K562 (cell line): ENCODE data around the gene RPL9. TPM values are rescaled to one million over a fixed set of nuclear protein-coding genes. Genes with fewer than 3 reads are reported as not detected.

Experiments
- DNMT1 ChIP-seq: fragments of 450-650 bp; IDR thresholded peaks from 2 replicates; pipeline ENCODE4 v1.6.1; 2016; ENCODE audit warnings: antibody characterized with exemption, mild to moderate bottlenecking
- E2F1 ChIP-seq: sonication (generic); formaldehyde crosslinking; IDR thresholded peaks from 2 replicates; pipeline ENCODE4 v1.8.1; 2023; ENCODE audit warnings: mild to moderate bottlenecking, missing genetic modification reagents, moderate library complexity
- EWSR1 ChIP-seq: fragments of 450-650 bp; IDR thresholded peaks from 2 replicates; pipeline ENCODE4 v1.6.1; 2018; ENCODE audit warnings: borderline replicate concordance, mild to moderate bottlenecking, low read depth, moderate library complexity; ENCODE audit not compliant: partially characterized antibody
- IRF2 ChIP-seq: sonication (generic); formaldehyde crosslinking; IDR thresholded peaks from 2 replicates; pipeline ENCODE4 v1.8.1; 2022; ENCODE audit warnings: mild to moderate bottlenecking, missing genetic modification reagents
- KDM5B ChIP-seq: fragments of 200-600 bp; sonication (generic); IDR thresholded peaks from 2 replicates; pipeline ENCODE4 v1.6.1; 2012; ENCODE audit warnings: low read depth, mild to moderate bottlenecking, moderate library complexity, low read length, control low read depth, inconsistent platforms; ENCODE audit not compliant: insufficient replicate concordance
- KLF6 ChIP-seq: fragments of 250-450 bp; sonication (Bioruptor Pico); IDR thresholded peaks from 2 replicates; pipeline ENCODE4 v1.4.0; 2020; ENCODE audit warnings: mild to moderate bottlenecking, moderate library complexity, borderline replicate concordance
- MCM7 ChIP-seq, 2 experiments: fragments of 450-650 bp; IDR thresholded peaks; 2 replicates each; pipeline ENCODE4 v1.6.1; 2016 to 2018
- MTA2 ChIP-seq: fragments of 450-650 bp; IDR thresholded peaks from 2 replicates; pipeline ENCODE4 v1.6.1; 2016; ENCODE audit warnings: low read depth
- NR2F6 ChIP-seq: fragments of 450-650 bp; formaldehyde crosslinking; IDR thresholded peaks from 2 replicates; pipeline ENCODE4 v1.4.0; 2020; ENCODE audit warnings: mild to moderate bottlenecking
- OTX1 ChIP-seq: fragments of 450-650 bp; formaldehyde crosslinking; IDR thresholded peaks from 2 replicates; pipeline ENCODE4 v1.4.0; 2022; ENCODE audit warnings: mild to moderate bottlenecking
- POU5F1 ChIP-seq: fragments of 150-350 bp; IDR thresholded peaks from 2 replicates; pipeline ENCODE4 v1.6.1; 2014; ENCODE audit warnings: borderline replicate concordance, low read length, low read depth, mild to moderate bottlenecking; ENCODE audit not compliant: partially characterized antibody
- SUPT5H ChIP-seq: fragments of 450-650 bp; IDR thresholded peaks from 2 replicates; pipeline ENCODE4 v1.6.1; 2016
- ZKSCAN3 ChIP-seq: fragments of 250-450 bp; sonication (Bioruptor Pico); IDR thresholded peaks from 2 replicates; pipeline ENCODE4 v1.4.0; 2020
- ZNF232 ChIP-seq: sonication (generic); formaldehyde crosslinking; IDR thresholded peaks from 2 replicates; pipeline ENCODE4 v1.8.0; 2022; ENCODE audit warnings: mild to moderate bottlenecking, missing genetic modification reagents
- ZNF3 ChIP-seq: fragments of 250-450 bp; sonication (Bioruptor Pico); IDR thresholded peaks from 2 replicates; pipeline ENCODE4 v1.5.0; 2021; ENCODE audit warnings: mild to moderate bottlenecking, moderate library complexity
- ZNF408 ChIP-seq: fragments of 250-450 bp; sonication (Bioruptor Pico); IDR thresholded peaks from 2 replicates; pipeline ENCODE4 v1.4.0; 2020; ENCODE audit warnings: low read depth, mild to moderate bottlenecking, moderate library complexity
- ZNF507 ChIP-seq: conservative IDR thresholded peaks from 2 replicates; pipeline ENCODE4 v1.6.1; 2017; ENCODE audit warnings: missing genetic modification characterization, missing compliant biosample characterization
- ZNF583 ChIP-seq: fragments of 250-450 bp; sonication (Bioruptor Pico); IDR thresholded peaks from 2 replicates; pipeline ENCODE4 v1.4.0; 2020
- ZNF584 ChIP-seq: fragments of 200-800 bp; sonication (Bioruptor generic); IDR thresholded peaks from 2 replicates; pipeline ENCODE4 v1.6.1; 2016; ENCODE audit warnings: low read depth, mild to moderate bottlenecking, missing genetic modification characterization, missing compliant biosample characterization
- polyA plus RNA-seq, 8 experiments: library from polyadenylated mRNA; depleted of rRNA in 4 of 8; stranded (reverse) in 5 of 8; unstranded in 3 of 8; fragments of >200 nt; fragmentation: Nextera tagmentation in 2 of 8; fragmentation: Illumina TruSeq in 1 of 8; extraction: Ambion mirVana in 2 of 8; extraction: Trizol in 1 of 8; gene quantifications; 2 replicates each; pipeline versions ENCODE4 v1.2.1 to v1.2.3, GENCODE V29; 2011 to 2014; ENCODE audit warnings: inconsistent platforms in 1 of 8, missing spikeins in 1 of 8
- total RNA-seq, 7 experiments: library from RNA; depleted of rRNA in 6 of 7; stranded (reverse); fragments of >200 nt in 6 of 7; fragmentation: Illumina TruSeq in 2 of 7; extraction: Trizol in 2 of 7; gene quantifications; 2 replicates each; pipeline versions ENCODE4 v1.2.1 to v1.2.3, GENCODE V29; 2011 to 2021; ENCODE audit warnings: low replicate concordance in 1 of 7
- TF ChIP-seq, protein P1 (sequence below): fragments of 250-450 bp; sonication (Bioruptor Pico); IDR thresholded peaks from 2 replicates; pipeline ENCODE4 v1.5.0; 2021; ENCODE audit warnings: mild to moderate bottlenecking, moderate library complexity
- TF ChIP-seq, protein P2 (sequence below): fragments of 450-650 bp; IDR thresholded peaks from 2 replicates; pipeline ENCODE4 v1.6.1; 2016; ENCODE audit warnings: missing biosample characterization, missing genetic modification characterization
- TF ChIP-seq, protein P3 (sequence below): fragments of 200-800 bp; sonication (Bioruptor generic); IDR thresholded peaks from 2 replicates; pipeline ENCODE4 v1.6.1; 2017; ENCODE audit warnings: missing genetic modification characterization, missing compliant biosample characterization

RPL9 gene
- total and polyA plus RNA-seq, 9 of the 15 experiments (the other 6 are each of a cell fraction or from before 2014, with no cell fraction given) = 1,925 to 5,178 (median 3,033) TPM

DNA sequence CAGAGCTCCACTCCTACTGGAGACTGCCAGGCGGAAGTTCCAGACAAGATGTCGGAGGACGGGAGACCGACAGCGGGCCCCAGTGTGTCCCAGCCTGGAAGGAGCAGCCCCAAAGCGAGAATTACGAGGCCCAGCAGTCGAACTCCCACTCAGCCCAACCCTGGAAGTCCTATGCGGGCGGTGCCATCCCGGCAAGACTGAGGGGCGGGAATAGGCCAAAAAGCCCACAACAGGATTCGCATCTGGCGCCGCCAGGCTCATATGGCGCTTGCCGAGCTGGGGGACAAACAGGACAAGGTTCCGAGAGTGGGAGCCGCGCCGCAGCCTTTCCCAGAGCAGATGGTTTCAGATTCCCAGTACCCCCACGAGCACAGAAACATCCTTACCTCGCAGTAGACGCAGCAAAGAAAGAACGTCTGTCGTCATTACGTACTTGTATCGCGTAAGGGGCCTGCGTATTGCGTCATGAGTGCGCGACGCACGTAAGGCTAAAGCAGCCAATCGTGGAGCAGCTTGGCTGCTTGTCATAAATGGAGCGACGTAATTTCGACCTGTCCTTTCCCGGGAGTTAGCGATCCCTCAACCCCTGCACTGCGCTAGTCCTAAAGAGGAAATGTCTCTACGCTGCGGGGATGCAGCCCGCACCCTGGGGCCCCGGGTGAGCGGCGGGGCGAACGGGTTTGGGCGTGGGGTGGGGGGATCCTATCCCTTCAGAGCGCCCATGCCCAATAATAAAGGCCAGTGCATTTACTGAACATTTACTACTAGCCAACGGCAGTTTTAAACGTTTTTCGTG, at the start of gene RPL9, which contains the start of gene LIAS (continued):
- TF ChIP-seq POU5F1 (no peak), ZNF507 (tag) (no peak), KLF6 (CRISPR knock-in tag) (no peak), DNMT1 (peak; percentile 66; the same call in 1 of the 2 replicates), ZNF583 (no peak), MCM7 (IDR thresholded peaks at IDR 0.05) (0 out of 4 replicates have a peak, but pooled peaks of 1 of the 2 experiments have one; percentile 44), ZKSCAN3 (CRISPR knock-in tag) (no peak), MTA2 (no peak), IRF2 (CRISPR knock-in tag) (no peak), ZNF584 (CRISPR knock-in tag) (no peak), E2F1 (CRISPR knock-in tag) (peak; percentile 6; the same call in 1 of the 2 replicates), SUPT5H (peak; percentile 99), ZNF232 (CRISPR knock-in tag) (no peak), ZNF3 (CRISPR knock-in tag) (no peak), EWSR1 (no peak), NR2F6 (CRISPR knock-in tag) (no peak), KDM5B (peak; percentile 97), ZNF408 (CRISPR knock-in tag) (no peak), OTX1 (CRISPR knock-in tag) (peak; percentile 7; the same call in 1 of the 2 replicates)
- TF ChIP-seq, protein P1, sequence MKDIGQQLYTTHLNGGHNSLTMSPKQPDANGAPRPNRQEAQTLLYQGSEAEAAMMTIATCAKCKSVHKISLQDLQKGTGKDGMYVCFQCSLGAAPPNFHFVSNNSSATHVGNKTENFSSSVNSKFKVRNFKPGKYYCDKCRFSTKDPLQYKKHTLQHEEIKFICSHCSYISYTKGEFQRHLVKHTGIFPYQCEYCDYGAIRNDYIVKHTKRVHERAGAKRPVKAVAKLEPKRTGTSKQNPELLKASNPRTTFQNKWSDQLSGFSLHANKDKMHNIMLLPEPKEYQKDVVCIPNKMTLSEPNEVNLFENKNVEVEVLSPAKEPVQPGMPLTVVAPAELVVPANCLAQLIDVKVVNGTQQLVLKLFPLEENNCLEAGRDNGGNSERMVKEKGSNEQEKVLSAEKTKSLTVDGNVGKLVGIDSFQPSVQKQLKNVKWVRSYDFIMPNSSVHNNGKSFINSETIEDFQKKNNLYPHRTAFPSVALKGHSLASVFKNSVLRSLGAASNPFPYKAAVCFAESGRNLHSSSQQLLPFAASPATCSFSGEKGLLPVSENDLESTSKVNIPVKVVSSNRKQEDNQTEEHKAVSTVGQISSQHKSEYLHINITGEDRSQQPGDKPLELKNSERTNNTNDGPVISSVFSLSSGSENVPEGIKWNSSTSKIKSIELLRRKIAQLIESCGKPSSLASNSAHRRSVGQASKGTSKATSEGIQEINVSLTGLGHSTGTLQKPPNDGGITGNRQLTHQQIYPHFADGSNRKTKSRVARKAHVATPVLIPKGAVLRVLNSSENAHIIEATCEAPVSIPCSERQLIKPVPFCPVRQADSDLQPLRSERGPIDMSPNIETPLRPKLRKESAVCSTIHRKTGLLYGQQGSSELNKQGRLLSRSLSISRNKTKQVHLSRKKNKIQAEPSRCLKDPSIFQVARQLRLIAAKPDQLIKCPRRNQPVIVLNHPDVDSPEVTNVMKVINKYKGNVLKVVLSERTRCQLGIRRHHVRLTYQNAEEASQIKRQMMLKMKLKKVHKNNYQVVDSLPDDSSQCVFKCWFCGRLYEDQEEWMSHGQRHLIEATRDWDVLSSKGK (CRISPR knock-in tag) = no peak
- TF ChIP-seq, protein P2, sequence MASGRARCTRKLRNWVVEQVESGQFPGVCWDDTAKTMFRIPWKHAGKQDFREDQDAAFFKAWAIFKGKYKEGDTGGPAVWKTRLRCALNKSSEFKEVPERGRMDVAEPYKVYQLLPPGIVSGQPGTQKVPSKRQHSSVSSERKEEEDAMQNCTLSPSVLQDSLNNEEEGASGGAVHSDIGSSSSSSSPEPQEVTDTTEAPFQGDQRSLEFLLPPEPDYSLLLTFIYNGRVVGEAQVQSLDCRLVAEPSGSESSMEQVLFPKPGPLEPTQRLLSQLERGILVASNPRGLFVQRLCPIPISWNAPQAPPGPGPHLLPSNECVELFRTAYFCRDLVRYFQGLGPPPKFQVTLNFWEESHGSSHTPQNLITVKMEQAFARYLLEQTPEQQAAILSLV (tag) = 0 out of 2 replicates have a peak, but pooled peaks have one; percentile 60
- TF ChIP-seq, protein P3, sequence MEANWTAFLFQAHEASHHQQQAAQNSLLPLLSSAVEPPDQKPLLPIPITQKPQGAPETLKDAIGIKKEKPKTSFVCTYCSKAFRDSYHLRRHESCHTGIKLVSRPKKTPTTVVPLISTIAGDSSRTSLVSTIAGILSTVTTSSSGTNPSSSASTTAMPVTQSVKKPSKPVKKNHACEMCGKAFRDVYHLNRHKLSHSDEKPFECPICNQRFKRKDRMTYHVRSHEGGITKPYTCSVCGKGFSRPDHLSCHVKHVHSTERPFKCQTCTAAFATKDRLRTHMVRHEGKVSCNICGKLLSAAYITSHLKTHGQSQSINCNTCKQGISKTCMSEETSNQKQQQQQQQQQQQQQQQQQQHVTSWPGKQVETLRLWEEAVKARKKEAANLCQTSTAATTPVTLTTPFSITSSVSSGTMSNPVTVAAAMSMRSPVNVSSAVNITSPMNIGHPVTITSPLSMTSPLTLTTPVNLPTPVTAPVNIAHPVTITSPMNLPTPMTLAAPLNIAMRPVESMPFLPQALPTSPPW (CRISPR knock-in tag) = peak; percentile 51
